GM12891 (cell line): Measurements from ENCODE around the gene OR2A25.

Experiments used
- DNase-seq: peaks from one replicate; pipeline ENCODE4 v3.0.0; 2011; ENCODE audit warnings: low spot score; ENCODE audit not compliant: insufficient read length
- FAIRE-seq: peaks from 2 replicates; lab custom pipeline; 2011; peaks lifted over from hg19 to GRCh38; lab: Jason Lieb, UNC
- PAX5 ChIP-seq: IDR thresholded peaks from 2 replicates; pipeline ENCODE4 v1.6.1; 2011; ENCODE audit warnings: low read length, moderate library complexity, mild to moderate bottlenecking; ENCODE audit not compliant: insufficient read depth, severe bottlenecking
- POLR2A ChIP-seq: IDR thresholded peaks from 2 replicates; pipeline ENCODE4 v1.6.1; 2011; ENCODE audit warnings: low read depth, low read length, control low read depth
- POLR2AphosphoS5 ChIP-seq: IDR thresholded peaks from 2 replicates; pipeline ENCODE4 v1.6.1; 2011; ENCODE audit warnings: low read depth, low read length, control low read depth
- POU2F2 ChIP-seq: IDR thresholded peaks from 2 replicates; pipeline ENCODE4 v1.6.1; 2011; ENCODE audit warnings: low read depth, mild to moderate bottlenecking, control low read depth, low read length, moderate library complexity
- SPI1 ChIP-seq: IDR thresholded peaks from 2 replicates; pipeline ENCODE4 v1.6.1; 2011; ENCODE audit warnings: low read depth, low read length, control low read depth
- TAF1 ChIP-seq: IDR thresholded peaks from 2 replicates; pipeline ENCODE4 v1.6.1; 2011; ENCODE audit warnings: low read depth, low read length, control low read depth

The OR2A25 gene

GRCh38 chr7:144069953-144070352 lies 342 bp downstream of the OR2A25 start:
- DNase-seq (no peak), FAIRE-seq (no peak)
- no peak for TF ChIP-seq POLR2A
- no peak for TF ChIP-seq SPI1
- TF ChIP-seq PAX5, result no peak
- no peak for TF ChIP-seq TAF1
- no peak for TF ChIP-seq POU2F2
- no peak for TF ChIP-seq POLR2AphosphoS5

- DNase-seq, result no peak
- no peak for FAIRE-seq
- no peak for TF ChIP-seq POU2F2
Observed at GRCh38 chr7:144074374-144074773, 4.8 kb downstream of the OR2A25 start.

GRCh38 chr7:144085978-144086377 lies 16.4 kb downstream of the OR2A25 start, which contains the start of gene OR2A12:
OR2A12 (plus strand) TSS chr7:144086278; CDS start chr7:144095108, 8,830 bp downstream.
- TF ChIP-seq POU2F2 (no peak), PAX5 (no peak), POLR2AphosphoS5 (no peak), POLR2A (no peak), TAF1 (no peak), SPI1 (no peak)
- FAIRE-seq, result no peak
- DNase-seq, result no peak

GRCh38 chr7:144086730-144087129 lies 17.1 kb downstream of the OR2A25 start:
- TF ChIP-seq SPI1 (no peak), POU2F2 (no peak), TAF1 (no peak), PAX5 (no peak), POLR2A (no peak), POLR2AphosphoS5 (no peak)
- FAIRE-seq, result no peak
- DNase-seq, result no peak

- FAIRE-seq (no peak), DNase-seq (no peak)
- TF ChIP-seq SPI1 (no peak), POLR2AphosphoS5 (no peak), POLR2A (no peak), PAX5 (no peak)
Observed at GRCh38 chr7:144087230-144087629, 17.6 kb downstream of the OR2A25 start.

- no peak for FAIRE-seq
- TF ChIP-seq POU2F2, result no peak
- TF ChIP-seq POLR2AphosphoS5, result no peak
- no peak for TF ChIP-seq TAF1
- no peak for TF ChIP-seq SPI1
- TF ChIP-seq POLR2A, result no peak
- TF ChIP-seq PAX5, result no peak
- no peak for DNase-seq
Observed at GRCh38 chr7:144090667-144091066, 21.1 kb downstream of the OR2A25 start.

GRCh38 chr7:144098776-144099175 lies 29.2 kb downstream of the OR2A25 start:
- DNase-seq, result no peak
- no peak for FAIRE-seq

GRCh38 chr7:144100607-144101006 lies 31.0 kb downstream of the OR2A25 start:
- no peak for FAIRE-seq
- TF ChIP-seq POU2F2 (no peak), POLR2AphosphoS5 (no peak), PAX5 (no peak), TAF1 (no peak), POLR2A (no peak), SPI1 (no peak)
- no peak for DNase-seq

More at GRCh38 chr7:144098776-144099175, 29.2 kb downstream of the OR2A25 start:
- TF ChIP-seq TAF1 (no peak), POLR2AphosphoS5 (no peak), POU2F2 (no peak), PAX5 (no peak), POLR2A (no peak), SPI1 (no peak)

- FAIRE-seq (no peak), DNase-seq (no peak)
- TF ChIP-seq POU2F2, result no peak
- no peak for TF ChIP-seq PAX5
Observed at GRCh38 chr7:144102041-144102440, 32.4 kb downstream of the OR2A25 start.

GRCh38 chr7:144105211-144105610 lies 35.6 kb downstream of the OR2A25 start:
- DNase-seq (no peak), FAIRE-seq (no peak)
- TF ChIP-seq POU2F2 (no peak), POLR2AphosphoS5 (no peak), SPI1 (no peak), TAF1 (no peak), PAX5 (no peak), POLR2A (no peak)

GRCh38 chr7:144109283-144109682 lies 39.7 kb downstream of the OR2A25 start, which contains the start of gene OR2A2:
OR2A2 (plus strand) TSS chr7:144109583; CDS start chr7:144109583, 0 bp downstream.
- FAIRE-seq (no peak), DNase-seq (no peak)
- TF ChIP-seq TAF1 (no peak), POU2F2 (no peak), SPI1 (no peak), POLR2AphosphoS5 (no peak), PAX5 (no peak), POLR2A (no peak)
